Anterior cingulate cortex (tissue), 58 donors: ENCODE data around the gene FAM3D.

Source experiments
- DNase-seq, 58 donors: peaks; one replicate each; lab custom pipeline; 2025; lab: John Stamatoyannopoulos, UW

Gene FAM3D

GRCh38 chr3:58604031-58604430, 62.5 kb downstream of the FAM3D start:
- DNase-seq = peak in 8 of 58 donors; percentile 9 to 60 (median 28)

DNA sequence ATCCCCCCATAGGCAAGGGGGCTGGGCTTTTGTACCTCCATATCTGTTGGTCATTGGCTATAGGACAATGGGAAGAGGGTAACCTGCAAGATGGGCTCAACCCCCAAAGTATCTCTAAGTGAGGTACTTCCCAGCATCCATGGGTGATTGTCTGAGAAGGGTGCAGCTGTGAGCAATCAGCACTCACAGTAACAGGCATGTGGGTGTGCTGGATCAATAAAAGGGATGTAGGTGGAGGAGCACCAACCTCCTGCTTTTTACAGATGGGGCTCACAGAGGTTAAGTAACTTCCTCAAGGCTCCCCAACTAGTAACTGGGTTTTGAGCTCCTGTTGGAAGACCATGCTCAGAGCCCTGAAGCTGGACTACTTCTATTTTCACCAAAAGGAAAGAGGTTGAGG, 63.0 kb downstream of the FAM3D start:
- no peak for DNase-seq

DNA sequence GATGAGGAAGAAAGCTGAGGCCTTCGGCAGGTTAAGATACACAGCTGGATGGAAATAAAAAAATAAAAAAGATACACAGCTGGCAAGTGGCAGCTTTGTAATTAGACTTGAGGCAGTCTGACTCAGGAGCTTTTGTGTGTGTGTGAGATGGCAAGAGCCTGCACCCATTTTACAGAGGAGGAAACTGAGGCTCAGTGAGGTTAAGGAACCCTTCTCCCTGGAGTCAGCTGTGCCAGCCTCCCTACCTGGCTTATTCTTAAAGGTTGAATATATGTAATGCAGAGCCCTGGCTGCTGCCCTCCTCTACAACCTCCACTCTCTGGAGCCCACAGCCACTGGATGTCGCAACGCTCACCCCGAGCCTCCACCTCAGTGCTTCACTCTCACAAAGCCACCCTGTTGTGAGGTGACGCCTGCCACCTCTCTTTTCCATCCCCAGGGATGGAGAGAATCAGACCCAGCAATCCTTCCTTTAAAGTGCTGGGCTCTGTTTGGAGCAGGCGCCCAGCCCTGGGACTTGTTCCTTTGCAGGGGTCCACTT, 68.7 kb downstream of the FAM3D start:
- no peak for DNase-seq

- no peak for DNase-seq
Measured at GRCh38 chr3:58596834-58597518, 69.6 kb downstream of the FAM3D start.

DNA sequence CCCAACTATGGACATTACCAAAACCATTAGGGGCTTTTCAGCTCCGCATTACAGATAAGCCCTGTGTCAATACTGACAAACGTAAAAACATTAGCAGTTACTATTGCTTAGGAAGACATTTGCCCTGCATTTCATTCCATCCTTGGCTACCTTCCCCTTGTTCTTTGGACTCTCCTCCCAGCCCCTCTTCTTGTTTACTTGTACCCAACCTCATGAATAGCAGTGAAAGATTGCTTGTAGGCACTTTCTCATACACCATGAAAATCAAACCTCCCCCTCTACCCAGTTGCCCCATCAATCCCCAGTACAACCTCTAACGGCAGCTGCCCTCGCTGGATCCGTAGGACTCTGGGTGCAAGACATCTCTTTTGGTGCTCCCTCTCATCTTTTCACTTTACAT, 72.5 kb downstream of the FAM3D start:
- DNase-seq = no peak

GRCh38 chr3:58591517-58592510, 74.8 kb downstream of the FAM3D start:
- no peak for DNase-seq

- DNase-seq = no peak
Measured at GRCh38 chr3:58588030-58588614, 78.5 kb downstream of the FAM3D start.

DNA sequence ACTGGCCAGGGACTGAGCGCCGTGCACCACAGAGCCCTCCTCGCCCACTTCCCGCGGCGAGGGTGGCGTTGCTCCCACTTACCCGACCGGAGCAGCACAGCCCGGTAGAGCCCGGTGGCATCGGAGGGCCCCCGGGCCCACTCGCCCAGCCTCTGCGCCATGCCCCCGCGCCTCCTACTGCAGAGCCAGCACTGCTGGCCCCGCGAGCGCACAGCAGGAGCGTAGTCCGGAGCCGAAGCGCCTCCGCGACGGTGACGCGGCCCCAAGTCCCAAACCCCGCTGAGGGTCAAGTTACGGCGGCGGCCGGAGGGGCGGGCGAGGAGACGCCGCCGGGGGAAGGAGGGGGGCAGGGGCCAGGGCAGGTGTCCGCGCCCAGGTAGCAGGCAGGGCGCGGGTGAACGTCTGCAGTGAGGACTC, 79.8 kb downstream of the FAM3D start:
- no peak for DNase-seq

DNA sequence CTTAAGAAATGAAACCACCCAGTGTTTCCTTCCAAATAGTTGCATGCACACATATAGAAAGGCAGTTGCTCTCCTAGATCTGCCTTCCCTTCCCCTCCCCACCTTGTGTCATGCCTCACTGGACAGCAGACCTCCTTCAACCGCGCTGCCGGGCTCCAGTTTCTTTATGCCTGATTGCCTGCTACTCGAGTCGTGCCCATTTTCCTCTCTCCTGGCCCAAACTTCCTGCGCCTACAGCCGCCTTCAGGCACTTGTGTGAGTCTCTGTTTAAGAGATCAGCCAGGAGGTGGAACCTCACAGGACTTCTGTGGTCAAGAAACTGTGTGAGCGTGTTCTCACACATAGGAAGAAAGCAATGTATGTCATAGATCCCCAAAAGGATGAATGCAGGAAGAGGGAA, 80.6 kb downstream of the FAM3D start:
- DNase-seq = peak in 10 of 58 donors; percentile 7 to 40 (median 24)

GRCh38 chr3:58585005-58585786, 81.4 kb downstream of the FAM3D start:
- peak; percentile 18 to 87 (median 66) for DNase-seq

DNA sequence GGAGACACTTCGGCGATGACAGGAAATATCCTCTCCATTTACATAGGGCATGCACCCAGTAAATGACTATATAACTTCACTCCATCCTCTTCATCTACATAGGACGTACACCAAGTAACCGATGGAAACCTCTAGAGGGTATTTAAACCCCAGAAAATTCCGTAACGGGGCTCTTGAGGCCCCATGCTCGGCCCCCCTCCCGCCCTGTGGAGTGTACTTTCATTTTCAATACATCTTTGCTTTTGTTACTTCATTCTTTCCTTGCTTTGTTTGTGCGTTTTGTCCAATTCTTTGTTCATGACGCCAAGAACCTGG, 81.9 kb downstream of the FAM3D start:
- DNase-seq = no peak
